Subcutaneous abdominal adipose tissue (tissue), 5 donors: ENCODE results near the gene FAM53B.
A peak's percentile ranks its signal among the peaks of the same experiment; 100 is the strongest.

ENCODE experiments used
- H3K27ac ChIP-seq: one replicate; pipeline ENCODE4 v1.7.0; 2013; ENCODE audit warnings: low read depth, mild to moderate bottlenecking, inconsistent platforms, low read length, moderate library complexity
- H3K27me3 ChIP-seq, 5 donors: one replicate each; pipeline ENCODE4 v1.7.0; 2013; ENCODE audit warnings: low read length in 5 of 5, inconsistent platforms in 1 of 5; ENCODE audit not compliant: control insufficient read depth in 5 of 5, insufficient read depth in 4 of 5
- H3K36me3 ChIP-seq, 5 donors: one replicate each; pipeline ENCODE4 v1.7.0; 2013; ENCODE audit warnings: low read length in 5 of 5; ENCODE audit not compliant: control insufficient read depth in 5 of 5, insufficient read depth in 5 of 5
- H3K4me1 ChIP-seq, 5 donors: one replicate each; pipeline ENCODE4 v1.7.0; 2013; ENCODE audit warnings: low read length in 5 of 5, mild to moderate bottlenecking in 3 of 5, moderate library complexity in 1 of 5; ENCODE audit not compliant: control insufficient read depth in 5 of 5, insufficient read depth in 5 of 5
- H3K4me3 ChIP-seq, 5 donors: one replicate each; pipeline ENCODE4 v1.7.0; 2013; ENCODE audit warnings: low read length in 5 of 5, low read depth in 1 of 5
- H3K9ac ChIP-seq, 5 donors: one replicate each; pipeline ENCODE4 v1.7.0; 2013; ENCODE audit warnings: low read length in 5 of 5, mild to moderate bottlenecking in 4 of 5, moderate library complexity in 3 of 5
- H3K9me3 ChIP-seq, 5 donors: one replicate each; pipeline ENCODE4 v1.7.0; 2013; ENCODE audit warnings: low read length in 5 of 5; ENCODE audit not compliant: control insufficient read depth in 5 of 5
- donor health status: healthy.
- donor health status: healthy.
- donor health status: healthy.
- donor health status: healthy.
- donor health status: healthy.

FAM53B gene

DNA sequence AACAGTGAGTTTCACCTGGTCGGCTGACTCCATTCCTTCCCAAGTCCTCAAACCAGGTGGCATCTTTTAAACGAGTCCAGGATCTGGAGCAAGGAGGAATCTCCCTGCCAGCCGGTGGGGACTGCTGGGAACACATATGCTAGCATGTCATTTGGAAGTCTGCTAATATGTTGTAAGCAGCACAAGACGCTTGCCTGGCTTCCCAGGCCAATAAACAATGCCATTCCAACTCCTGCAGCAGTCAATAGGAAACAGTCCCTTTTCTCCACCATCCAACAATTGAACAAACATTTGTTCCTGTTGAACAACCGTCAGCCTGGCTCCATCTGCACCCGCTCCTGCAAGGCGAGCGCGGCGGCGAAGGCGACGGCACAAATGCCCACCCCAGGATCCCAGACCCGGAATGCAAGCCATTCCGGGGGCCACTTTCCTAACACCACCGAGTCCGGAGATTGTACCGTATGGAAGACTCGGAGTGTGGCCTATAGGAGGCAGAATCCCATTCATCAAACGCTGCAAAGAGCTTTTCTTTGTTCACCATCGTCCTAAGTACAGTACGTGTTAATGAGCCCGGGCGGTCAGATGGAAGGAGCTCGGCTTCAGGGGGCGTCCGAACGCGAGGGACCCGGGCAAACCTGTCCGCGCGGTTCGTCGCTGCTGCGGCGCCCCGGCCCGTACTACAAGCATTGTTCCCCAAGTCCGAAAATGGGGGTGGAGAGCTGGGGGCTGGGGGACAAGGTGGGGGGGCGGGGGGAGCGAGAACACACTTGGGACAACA lies 1.6 kb downstream of the FAM53B start:
- Histone ChIP-seq H3K9me3 (no peaks in the 10 kb centered on the region), H3K27ac (peak overlapping the region; percentile 90), H3K4me1 (peaks cover 17 to 69% (median 63%) of the 10 kb centered on the region in 5 donors)

DNA sequence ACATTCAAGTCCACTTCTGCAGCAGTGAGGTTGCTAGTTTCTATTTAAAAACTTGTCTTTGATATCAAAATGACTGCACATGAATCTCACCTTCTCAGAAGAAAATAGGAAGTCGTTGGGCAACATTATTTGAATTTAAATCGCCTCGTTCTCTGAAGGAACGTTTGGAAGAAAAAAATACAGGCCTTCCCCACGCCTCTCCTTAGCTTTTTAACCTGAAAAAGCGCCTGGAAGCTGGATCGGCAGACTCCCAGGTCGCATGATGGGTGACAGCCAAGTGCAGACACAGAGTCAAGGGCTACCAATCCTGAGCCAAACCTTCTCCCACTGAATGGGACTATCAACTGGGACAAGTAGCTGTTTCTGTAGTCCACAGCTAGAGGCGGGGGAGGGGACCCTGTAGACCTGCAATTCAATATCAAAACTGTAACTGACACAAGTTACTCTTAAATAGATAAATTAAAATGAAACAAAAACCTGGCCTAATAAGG lies 2.2 kb downstream of the FAM53B start:
- H3K27ac ChIP-seq = peak overlapping the region; percentile 90
- no peaks in the 10 kb centered on the region for H3K36me3 ChIP-seq
- H3K4me3 ChIP-seq = peak overlapping the region; percentile 65 to 77 (median 74)
- H3K4me1 ChIP-seq = peaks cover 24 to 76% (median 69%) of the 10 kb centered on the region in 5 donors
- H3K9ac ChIP-seq = peak overlapping the region; percentile 37 to 68 (median 55)
- H3K9me3 ChIP-seq = no peaks in the 10 kb centered on the region
- no peaks in the 10 kb centered on the region for H3K27me3 ChIP-seq

More for the DNA sequence above, 1.6 kb downstream of the FAM53B start:
- H3K9ac ChIP-seq = peak overlapping the region; percentile 37 to 68 (median 55)
- H3K27me3 ChIP-seq = no peaks in the 10 kb centered on the region
- H3K4me3 ChIP-seq = peak overlapping the region; percentile 65 to 81 (median 74)
- peaks cover 0 to 2% (median 0%) of the 10 kb centered on the region in 5 donors for H3K36me3 ChIP-seq

DNA sequence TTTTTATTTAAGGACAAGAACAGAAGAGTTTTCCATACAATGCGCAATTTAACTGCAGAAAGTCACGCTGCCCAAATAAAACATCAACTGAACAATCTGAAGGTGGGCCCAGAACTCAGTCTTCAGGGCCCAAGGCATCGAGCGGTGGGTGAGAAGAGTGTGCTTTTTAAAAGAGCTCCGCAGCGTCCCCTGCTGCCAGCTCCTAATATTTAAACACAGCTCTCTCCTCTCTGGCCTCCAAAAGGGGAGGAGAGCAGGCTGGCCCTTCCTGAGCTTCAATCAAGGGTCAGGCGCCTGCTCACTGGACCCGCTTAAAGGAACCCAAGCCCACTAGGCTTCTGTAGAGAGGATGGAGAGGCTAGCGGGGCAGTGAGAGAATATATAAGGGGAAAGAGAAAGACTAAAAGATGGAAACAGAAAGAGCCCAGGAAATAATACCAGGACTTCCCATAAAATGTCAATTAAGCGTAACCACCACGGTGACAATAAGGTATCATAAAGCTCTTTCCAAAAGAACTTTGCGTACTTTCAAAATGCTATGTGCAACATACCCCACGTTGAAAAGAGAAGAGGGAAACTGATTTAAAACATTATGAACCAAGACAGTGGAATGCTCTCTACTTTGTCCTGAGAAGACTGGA lies 2.8 kb downstream of the FAM53B start:
- no peaks in the 10 kb centered on the region for H3K36me3 ChIP-seq
- peaks cover 28 to 81% (median 75%) of the 10 kb centered on the region in 5 donors for H3K4me1 ChIP-seq
- no peaks in the 10 kb centered on the region for H3K27me3 ChIP-seq
- peak overlapping the region; percentile 90 for H3K27ac ChIP-seq
- peak overlapping the region in 4 of 5 donors; percentile 8 to 68 (median 48) for H3K9ac ChIP-seq
- H3K4me3 ChIP-seq = peak overlapping the region in 4 of 5 donors; percentile 70 to 77 (median 74)
- no peaks in the 10 kb centered on the region for H3K9me3 ChIP-seq

DNA sequence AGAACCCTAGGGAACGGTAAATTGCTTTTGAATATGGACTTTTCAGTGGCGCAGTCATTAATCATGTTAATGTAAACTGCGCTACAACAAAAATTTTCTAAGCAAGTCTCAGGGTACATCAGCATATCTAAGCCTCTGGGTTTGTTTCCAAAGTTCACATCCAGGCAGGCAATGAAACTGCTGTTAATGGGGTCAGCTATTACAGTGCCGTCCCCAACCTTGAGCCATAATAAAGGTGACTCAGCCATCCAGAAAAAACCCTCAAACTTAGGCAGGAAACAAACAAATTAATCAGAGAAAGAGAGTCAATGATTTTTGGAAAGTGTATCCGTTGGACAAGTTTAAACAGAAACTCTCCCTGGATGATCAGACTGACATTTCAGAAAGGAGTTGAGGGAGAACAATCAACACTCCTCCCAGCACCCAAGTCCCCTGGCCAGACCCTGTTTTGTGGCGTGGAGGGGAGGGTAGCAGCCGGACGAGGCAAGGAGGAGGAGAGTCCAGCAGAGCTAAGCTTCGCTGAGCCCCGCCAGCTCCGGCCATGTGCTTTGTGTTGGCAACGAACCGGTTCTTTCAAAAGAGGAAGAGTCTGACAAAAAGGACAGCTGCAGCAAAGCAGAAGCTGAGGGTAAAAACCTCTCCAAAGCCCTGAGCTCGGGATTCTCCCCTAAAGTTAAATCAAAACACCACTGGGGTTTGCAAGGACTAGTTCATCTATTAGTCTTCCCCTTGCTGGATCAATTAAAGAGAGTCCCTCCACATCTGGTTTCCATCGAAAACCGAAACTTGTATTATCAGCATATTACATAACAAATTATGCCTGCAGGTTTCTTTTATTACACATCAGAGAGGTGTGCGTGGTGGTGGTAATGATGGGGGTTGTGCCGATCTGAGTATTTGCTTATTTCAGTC lies 3.6 kb downstream of the FAM53B start:
- peak overlapping the region; percentile 8 to 61 (median 43) for H3K9ac ChIP-seq
- peaks cover 36 to 89% (median 82%) of the 10 kb centered on the region in 5 donors for H3K4me1 ChIP-seq
- H3K27ac ChIP-seq = peak overlapping the region; percentile 90
- no peaks in the 10 kb centered on the region for H3K36me3 ChIP-seq
- H3K4me3 ChIP-seq = peak overlapping the region in 3 of 5 donors; percentile 53 to 77 (median 70)
- H3K27me3 ChIP-seq = no peaks in the 10 kb centered on the region
- H3K9me3 ChIP-seq = no peaks in the 10 kb centered on the region

DNA sequence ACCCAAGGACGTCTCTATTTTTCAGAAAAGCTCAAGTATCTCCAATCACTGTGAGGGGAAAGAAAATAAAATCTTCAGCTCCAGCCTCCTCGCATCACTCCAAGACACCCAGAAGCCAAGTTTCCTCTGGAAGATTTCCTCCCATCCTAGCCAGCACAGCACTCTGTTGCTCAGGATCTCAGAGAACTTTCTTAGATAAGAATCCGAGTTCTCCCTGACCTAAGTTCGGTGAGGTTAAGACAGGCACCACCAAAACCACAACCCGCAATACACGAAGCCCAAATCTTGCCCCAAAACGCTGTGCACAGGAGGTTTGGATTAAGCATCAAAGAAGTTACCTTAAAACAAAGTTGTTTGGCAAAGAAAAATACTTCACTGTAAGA lies 4.2 kb downstream of the FAM53B start:
- peaks cover 38 to 90% (median 84%) of the 10 kb centered on the region in 5 donors for H3K4me1 ChIP-seq
- H3K27me3 ChIP-seq = no peaks in the 10 kb centered on the region
- peak overlapping the region; percentile 1 to 61 (median 13) for H3K9ac ChIP-seq
- H3K27ac ChIP-seq = peak overlapping the region; percentile 90
- peak overlapping the region in 2 of 5 donors; percentile 24 to 53 for H3K4me3 ChIP-seq
- no peaks in the 10 kb centered on the region for H3K36me3 ChIP-seq
- no peaks in the 10 kb centered on the region for H3K9me3 ChIP-seq

DNA sequence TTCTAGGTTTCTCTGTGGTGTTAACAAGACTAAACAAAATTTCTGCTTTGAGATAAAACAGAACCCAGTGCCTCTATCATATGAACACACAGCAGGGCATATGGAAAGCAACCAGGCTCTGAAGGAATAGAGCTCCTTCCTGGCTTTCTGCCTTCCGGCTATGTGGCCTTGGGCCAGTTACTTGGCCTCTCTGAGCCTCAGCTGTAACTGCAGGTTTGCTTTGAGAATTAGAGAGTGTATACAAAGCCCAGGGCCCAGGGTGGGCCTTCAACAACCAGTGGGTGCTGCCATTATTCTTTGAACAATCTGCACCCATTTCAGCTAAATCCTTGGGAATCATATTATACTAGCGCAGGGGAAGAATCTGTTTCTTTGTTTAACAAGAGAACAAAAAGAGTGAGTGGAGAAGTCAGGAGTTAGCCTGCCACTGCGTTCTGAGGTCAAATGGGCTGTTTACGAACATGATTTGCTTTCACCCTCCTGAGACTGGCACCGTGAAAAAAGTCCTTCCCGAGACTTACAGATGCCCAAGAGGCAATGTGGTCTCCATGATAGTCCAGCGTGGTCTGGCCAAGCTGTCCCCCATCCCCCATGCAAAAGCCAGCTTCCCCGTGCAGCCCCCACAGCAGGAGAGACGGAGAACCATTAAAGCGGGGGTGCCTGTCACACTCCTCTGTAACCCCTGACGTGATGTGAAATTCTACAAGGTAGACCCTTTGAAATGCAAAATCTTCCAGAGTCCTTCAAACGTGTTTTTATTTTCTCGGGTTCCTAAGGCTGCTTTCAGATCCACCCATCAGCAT lies 4.9 kb downstream of the FAM53B start:
- Histone ChIP-seq H3K9ac (peak overlapping the region in 4 of 5 donors; percentile 1 to 72 (median 37)), H3K9me3 (no peaks in the 10 kb centered on the region), H3K36me3 (peaks cover 0 to 4% (median 0%) of the 10 kb centered on the region in 5 donors), H3K4me1 (peaks cover 38 to 92% (median 86%) of the 10 kb centered on the region in 5 donors), H3K27ac (peak overlapping the region; percentile 90), H3K27me3 (no peaks in the 10 kb centered on the region), H3K4me3 (no peak overlapping the region)

DNA sequence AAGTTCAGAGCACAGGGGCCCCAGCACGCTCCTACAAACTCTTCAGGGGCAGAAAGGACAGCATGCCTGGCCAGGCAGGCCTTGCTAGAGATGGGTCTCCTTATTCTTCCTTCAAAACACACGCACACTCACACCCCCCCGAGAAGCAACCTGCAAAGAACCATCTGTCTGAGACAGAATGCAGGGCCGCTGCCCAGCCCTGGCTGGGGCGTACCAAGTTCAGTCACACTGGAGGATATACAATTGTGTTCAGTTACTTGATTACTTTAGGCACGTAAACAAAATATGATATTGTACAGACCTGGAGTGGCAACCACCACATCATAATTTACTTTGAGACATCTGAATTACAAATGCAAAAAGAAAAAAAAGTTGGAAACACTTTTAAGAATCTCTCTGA lies 5.7 kb downstream of the FAM53B start:
- Histone ChIP-seq H3K4me3 (no peak overlapping the region), H3K9me3 (no peaks in the 10 kb centered on the region), H3K4me1 (peaks cover 40 to 98% (median 94%) of the 10 kb centered on the region in 5 donors), H3K9ac (peak overlapping the region in 1 of 5 donors; percentile 10), H3K27ac (peak overlapping the region; percentile 90), H3K27me3 (no peaks in the 10 kb centered on the region), H3K36me3 (peaks cover 0 to 6% (median 0%) of the 10 kb centered on the region in 5 donors)

DNA sequence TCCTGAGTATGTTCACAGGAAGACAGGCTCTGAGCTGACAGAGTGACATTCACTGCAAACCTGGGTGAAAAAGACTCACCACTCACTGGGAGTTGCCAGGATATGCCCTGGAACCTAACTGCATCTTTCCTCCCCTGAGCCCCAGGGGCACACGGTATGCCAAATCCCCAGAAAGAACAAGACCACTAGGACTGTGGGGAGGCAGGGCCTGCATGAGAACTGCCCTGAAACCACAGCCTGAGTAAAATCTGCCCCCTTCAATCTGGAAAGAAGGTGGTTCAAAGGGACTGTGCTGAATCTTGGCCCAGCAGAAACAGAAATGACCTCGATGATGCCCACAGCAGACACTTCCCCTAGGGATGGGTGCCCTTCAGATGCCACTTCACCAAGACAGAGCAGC lies 6.5 kb downstream of the FAM53B start:
- Histone ChIP-seq H3K4me1 (peaks cover 45 to 100% (median 100%) of the 10 kb centered on the region in 5 donors), H3K36me3 (peaks cover 0 to 6% (median 0%) of the 10 kb centered on the region in 5 donors), H3K4me3 (no peak overlapping the region), H3K9me3 (no peaks in the 10 kb centered on the region), H3K27ac (peak overlapping the region; percentile 90), H3K9ac (peak overlapping the region in 2 of 5 donors; percentile 21 to 45), H3K27me3 (no peaks in the 10 kb centered on the region)

DNA sequence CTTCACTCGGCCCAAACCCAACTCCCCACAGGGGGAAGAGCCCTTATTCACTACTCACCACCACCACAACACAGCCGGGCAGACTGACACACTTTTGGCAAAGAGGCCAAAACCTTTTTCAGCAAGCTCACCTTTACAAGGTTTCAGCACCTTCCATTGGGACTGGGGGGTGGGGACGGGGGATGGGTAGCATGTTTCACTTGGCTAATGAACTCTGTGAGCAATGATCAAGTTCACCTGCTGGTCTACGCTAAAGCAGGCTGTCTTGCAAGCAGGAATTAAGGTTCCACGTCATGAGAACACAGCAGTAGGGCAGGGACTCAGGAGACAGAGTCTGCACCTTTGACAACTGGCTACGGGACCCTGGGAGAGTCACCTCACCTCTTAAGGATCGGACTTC lies 7.0 kb downstream of the FAM53B start:
- Histone ChIP-seq H3K36me3 (peaks cover 0 to 6% (median 0%) of the 10 kb centered on the region in 5 donors), H3K4me1 (peaks cover 42 to 100% (median 99%) of the 10 kb centered on the region in 5 donors), H3K9ac (peak overlapping the region in 2 of 5 donors; percentile 21 to 28), H3K27me3 (no peaks in the 10 kb centered on the region), H3K27ac (peak overlapping the region; percentile 90), H3K4me3 (peak overlapping the region in 1 of 5 donors; percentile 24), H3K9me3 (no peaks in the 10 kb centered on the region)
